GM23338 (cell line): ENCODE data around the gene AKTIP. TPM values are rescaled to one million over a fixed set of nuclear protein-coding genes. Genes with fewer than 3 reads are reported as not detected.

Source experiments
- ATAC-seq: fragments of 200-7000 bp; cut with Tn5 transposase; 3 replicates; pipeline ENCODE4 v1.9.1; 2020
- DNase-seq: peaks from one replicate; pipeline ENCODE4 v3.0.0-alpha.2; 2015; ENCODE audit warnings: low spot score
- H2AFZ ChIP-seq: fragments of 200-600 bp; sonication (generic); 2 replicates; pipeline ENCODE4 v1.8.0; 2016; ENCODE audit warnings: antibody characterized with exemption, mild to moderate bottlenecking, moderate library complexity
- H3F3A ChIP-seq: fragments of 200-600 bp; sonication (generic); replicated peaks from 2 replicates; pipeline ENCODE4 v1.8.0; 2017; ENCODE audit warnings: antibody characterized with exemption, mixed run types, low read depth
- H3K27ac ChIP-seq: fragments of 200-600 bp; sonication (generic); 2 replicates; pipeline ENCODE4 v1.6.1; 2016; ENCODE audit warnings: low read depth
- H3K27me3 ChIP-seq: fragments of 200-600 bp; sonication (generic); 2 replicates; pipeline ENCODE4 v1.8.0; 2016; ENCODE audit warnings: mild to moderate bottlenecking, mixed run types, moderate library complexity; ENCODE audit not compliant: insufficient read depth
- H3K36me3 ChIP-seq: fragments of 200-600 bp; sonication (generic); 2 replicates; pipeline ENCODE4 v1.8.0; 2016; ENCODE audit warnings: mild to moderate bottlenecking; ENCODE audit not compliant: insufficient read depth
- H3K4me1 ChIP-seq: fragments of 200-600 bp; sonication (generic); 2 replicates; pipeline ENCODE4 v1.8.0; 2016; ENCODE audit warnings: mild to moderate bottlenecking, moderate library complexity; ENCODE audit not compliant: insufficient read depth
- H3K4me2 ChIP-seq: fragments of 200-600 bp; sonication (generic); 2 replicates; pipeline ENCODE4 v1.7.1; 2017; ENCODE audit warnings: mixed run types
- H3K4me3 ChIP-seq: fragments of 200-600 bp; sonication (generic); 2 replicates; pipeline ENCODE4 v1.6.1; 2016; ENCODE audit warnings: mixed run types
- H3K79me2 ChIP-seq: fragments of 200-600 bp; sonication (generic); replicated peaks from 2 replicates; pipeline ENCODE4 v1.8.0; 2017; ENCODE audit warnings: mild to moderate bottlenecking; ENCODE audit not compliant: insufficient read depth
- H3K9me2 ChIP-seq: fragments of 200-600 bp; sonication (generic); 2 replicates; pipeline ENCODE4 v1.8.0; 2017; ENCODE audit not compliant: insufficient read depth
- H4K20me1 ChIP-seq: fragments of 200-600 bp; sonication (generic); replicated peaks from 2 replicates; pipeline ENCODE4 v1.8.0; 2017; ENCODE audit warnings: mild to moderate bottlenecking; ENCODE audit not compliant: insufficient read depth
- H3K27ac Mint-ChIP-seq: 2 replicates; pipeline ENCODE4 v1.8.0; 2020; ENCODE audit warnings: inconsistent platforms, mild to moderate bottlenecking, moderate library complexity, mixed read lengths
- H3K27me3 Mint-ChIP-seq: 3 replicates; pipeline ENCODE4 v1.8.0; 2022; ENCODE audit warnings: low read depth, mild to moderate bottlenecking, moderate library complexity, mixed read lengths, inconsistent platforms; ENCODE audit not compliant: insufficient read depth, poor library complexity
- H3K36me3 Mint-ChIP-seq: 3 replicates; pipeline ENCODE4 v1.8.0; 2021; ENCODE audit warnings: low read depth, mild to moderate bottlenecking, inconsistent platforms, moderate library complexity, mixed read lengths
- H3K4me1 Mint-ChIP-seq: 3 replicates; pipeline ENCODE4 v1.8.0; 2020; ENCODE audit warnings: mild to moderate bottlenecking, inconsistent platforms, mixed read lengths
- H3K4me3 Mint-ChIP-seq: 3 replicates; pipeline ENCODE4 v1.8.0; 2021; ENCODE audit warnings: moderate library complexity, mild to moderate bottlenecking, inconsistent platforms, mixed read lengths
- H3K9me3 Mint-ChIP-seq: 3 replicates; pipeline ENCODE4 v1.8.0; 2020; ENCODE audit warnings: moderate library complexity, mild to moderate bottlenecking, inconsistent platforms, mixed read lengths
- EZH2 ChIP-seq: fragments of 200-600 bp; sonication (generic); IDR thresholded peaks from one replicate; pipeline ENCODE4 v1.8.0; 2017; ENCODE audit warnings: antibody characterized with exemption, mild to moderate bottlenecking, low read depth; ENCODE audit not compliant: unreplicated experiment
- JUNB ChIP-seq: IDR thresholded peaks from one replicate; pipeline ENCODE4 v1.6.1; 2016; ENCODE audit warnings: antibody characterized with exemption; ENCODE audit not compliant: unreplicated experiment
- ZNF331 ChIP-seq: fragments of 250-450 bp; sonication (Bioruptor Pico); IDR thresholded peaks from 2 replicates; pipeline ENCODE4 v1.5.0; 2020; ENCODE audit warnings: low read depth, mild to moderate bottlenecking, moderate library complexity
- polyA plus RNA-seq: library from polyadenylated mRNA; unstranded; fragments of >200 nt; fragmentation: Nextera tagmentation; extraction: Ambion mirVana; gene quantifications from 2 replicates; pipeline ENCODE4 v1.2.1, GENCODE V29; 2016
- total RNA-seq: library from RNA; depleted of rRNA; stranded (reverse); fragments of >200 nt; shearing (Covaris generic); gene quantifications from 2 replicates; pipeline ENCODE4 v1.2.3, GENCODE V29; 2014
- TF ChIP-seq, protein P1 (sequence below): IDR thresholded peaks from one replicate; pipeline ENCODE4 v1.6.1; 2018; ENCODE audit warnings: antibody characterized with exemption; ENCODE audit not compliant: unreplicated experiment
- TF ChIP-seq, protein P2 (sequence below): IDR thresholded peaks from 2 replicates; pipeline ENCODE4 v1.6.1; 2016; ENCODE audit warnings: antibody characterized with exemption
- TF ChIP-seq, protein P3 (sequence below): fragments of 250-450 bp; sonication (Bioruptor Pico); IDR thresholded peaks from 2 replicates; pipeline ENCODE4 v1.5.0; 2020; ENCODE audit warnings: mild to moderate bottlenecking, moderate library complexity

The AKTIP gene
- total and polyA plus RNA-seq, 2 experiments from 2014 or later = 17.3 to 21.6 TPM

DNA sequence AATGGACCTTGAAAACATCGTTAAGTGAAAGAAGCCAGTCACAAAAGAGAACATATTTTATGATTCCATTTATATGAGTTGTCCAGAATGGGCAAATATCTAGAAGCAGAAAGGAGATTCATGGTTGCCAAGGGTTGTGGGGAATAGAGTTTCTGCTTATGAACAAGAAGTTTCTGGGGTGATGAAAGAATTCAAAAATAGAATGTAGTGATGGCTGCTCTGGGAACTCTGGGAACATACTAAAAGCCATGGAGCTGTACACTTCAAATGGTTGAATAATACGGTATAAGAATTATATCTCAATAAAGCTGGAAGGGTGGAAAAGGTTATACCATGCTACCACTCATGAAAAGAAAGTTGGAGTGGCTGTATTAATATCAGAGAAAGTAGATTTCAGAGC lies 18.5 kb downstream of the AKTIP start (continued):
- TF ChIP-seq, protein P1, sequence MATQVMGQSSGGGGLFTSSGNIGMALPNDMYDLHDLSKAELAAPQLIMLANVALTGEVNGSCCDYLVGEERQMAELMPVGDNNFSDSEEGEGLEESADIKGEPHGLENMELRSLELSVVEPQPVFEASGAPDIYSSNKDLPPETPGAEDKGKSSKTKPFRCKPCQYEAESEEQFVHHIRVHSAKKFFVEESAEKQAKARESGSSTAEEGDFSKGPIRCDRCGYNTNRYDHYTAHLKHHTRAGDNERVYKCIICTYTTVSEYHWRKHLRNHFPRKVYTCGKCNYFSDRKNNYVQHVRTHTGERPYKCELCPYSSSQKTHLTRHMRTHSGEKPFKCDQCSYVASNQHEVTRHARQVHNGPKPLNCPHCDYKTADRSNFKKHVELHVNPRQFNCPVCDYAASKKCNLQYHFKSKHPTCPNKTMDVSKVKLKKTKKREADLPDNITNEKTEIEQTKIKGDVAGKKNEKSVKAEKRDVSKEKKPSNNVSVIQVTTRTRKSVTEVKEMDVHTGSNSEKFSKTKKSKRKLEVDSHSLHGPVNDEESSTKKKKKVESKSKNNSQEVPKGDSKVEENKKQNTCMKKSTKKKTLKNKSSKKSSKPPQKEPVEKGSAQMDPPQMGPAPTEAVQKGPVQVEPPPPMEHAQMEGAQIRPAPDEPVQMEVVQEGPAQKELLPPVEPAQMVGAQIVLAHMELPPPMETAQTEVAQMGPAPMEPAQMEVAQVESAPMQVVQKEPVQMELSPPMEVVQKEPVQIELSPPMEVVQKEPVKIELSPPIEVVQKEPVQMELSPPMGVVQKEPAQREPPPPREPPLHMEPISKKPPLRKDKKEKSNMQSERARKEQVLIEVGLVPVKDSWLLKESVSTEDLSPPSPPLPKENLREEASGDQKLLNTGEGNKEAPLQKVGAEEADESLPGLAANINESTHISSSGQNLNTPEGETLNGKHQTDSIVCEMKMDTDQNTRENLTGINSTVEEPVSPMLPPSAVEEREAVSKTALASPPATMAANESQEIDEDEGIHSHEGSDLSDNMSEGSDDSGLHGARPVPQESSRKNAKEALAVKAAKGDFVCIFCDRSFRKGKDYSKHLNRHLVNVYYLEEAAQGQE = no peak

DNA sequence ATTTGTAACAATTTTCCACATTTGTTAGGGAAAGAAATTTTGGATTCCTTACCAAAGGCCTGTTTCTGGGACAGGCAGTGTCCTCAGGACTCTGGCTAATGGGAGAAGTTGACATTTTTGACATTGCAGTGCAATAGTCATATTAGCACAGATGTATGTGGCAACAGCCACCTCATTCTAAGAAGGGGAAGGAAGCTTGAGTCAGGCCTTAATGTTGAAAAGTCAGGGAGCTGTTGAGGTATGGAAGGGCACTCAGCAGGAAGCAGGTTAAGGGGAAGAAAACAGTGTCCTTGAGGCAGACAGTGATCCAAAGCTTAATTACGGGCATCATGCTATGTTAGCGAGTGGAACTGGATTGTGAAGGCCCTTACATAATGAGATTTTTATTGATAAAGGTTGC lies 20.9 kb downstream of the AKTIP start:
- H3K27ac ChIP-seq = no peak overlapping the region
- H2AFZ ChIP-seq = no peak overlapping the region
- peaks cover 8% of the 10 kb centered on the region; the same call in 1 of the 2 replicates for H4K20me1 ChIP-seq
- H3K4me3 ChIP-seq = no peak overlapping the region
- no peaks in the 10 kb centered on the region for H3F3A ChIP-seq
- no peak overlapping the region for H3K4me2 ChIP-seq
- Mint-ChIP-seq H3K27ac (no peak overlapping the region), H3K4me1 (no peaks in the 10 kb centered on the region), H3K4me3 (no peak overlapping the region), H3K27me3 (peaks cover 2% of the 10 kb centered on the region), H3K9me3 (peaks cover 15% of the 10 kb centered on the region), H3K36me3 (peaks cover 79% of the 10 kb centered on the region)
- H3K79me2 ChIP-seq = no peaks in the 10 kb centered on the region
- peaks cover 66% of the 10 kb centered on the region for H3K36me3 ChIP-seq
- H3K4me1 ChIP-seq = no peaks in the 10 kb centered on the region
- no peaks in the 10 kb centered on the region for H3K9me2 ChIP-seq
- H3K27me3 ChIP-seq = no peaks in the 10 kb centered on the region
- ATAC-seq = no peak
- TF ChIP-seq, protein P1 = no peak
- TF ChIP-seq, protein P2, sequence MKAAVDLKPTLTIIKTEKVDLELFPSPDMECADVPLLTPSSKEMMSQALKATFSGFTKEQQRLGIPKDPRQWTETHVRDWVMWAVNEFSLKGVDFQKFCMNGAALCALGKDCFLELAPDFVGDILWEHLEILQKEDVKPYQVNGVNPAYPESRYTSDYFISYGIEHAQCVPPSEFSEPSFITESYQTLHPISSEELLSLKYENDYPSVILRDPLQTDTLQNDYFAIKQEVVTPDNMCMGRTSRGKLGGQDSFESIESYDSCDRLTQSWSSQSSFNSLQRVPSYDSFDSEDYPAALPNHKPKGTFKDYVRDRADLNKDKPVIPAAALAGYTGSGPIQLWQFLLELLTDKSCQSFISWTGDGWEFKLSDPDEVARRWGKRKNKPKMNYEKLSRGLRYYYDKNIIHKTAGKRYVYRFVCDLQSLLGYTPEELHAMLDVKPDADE = no peak
- no peak for TF ChIP-seq JUNB
- TF ChIP-seq, protein P3, sequence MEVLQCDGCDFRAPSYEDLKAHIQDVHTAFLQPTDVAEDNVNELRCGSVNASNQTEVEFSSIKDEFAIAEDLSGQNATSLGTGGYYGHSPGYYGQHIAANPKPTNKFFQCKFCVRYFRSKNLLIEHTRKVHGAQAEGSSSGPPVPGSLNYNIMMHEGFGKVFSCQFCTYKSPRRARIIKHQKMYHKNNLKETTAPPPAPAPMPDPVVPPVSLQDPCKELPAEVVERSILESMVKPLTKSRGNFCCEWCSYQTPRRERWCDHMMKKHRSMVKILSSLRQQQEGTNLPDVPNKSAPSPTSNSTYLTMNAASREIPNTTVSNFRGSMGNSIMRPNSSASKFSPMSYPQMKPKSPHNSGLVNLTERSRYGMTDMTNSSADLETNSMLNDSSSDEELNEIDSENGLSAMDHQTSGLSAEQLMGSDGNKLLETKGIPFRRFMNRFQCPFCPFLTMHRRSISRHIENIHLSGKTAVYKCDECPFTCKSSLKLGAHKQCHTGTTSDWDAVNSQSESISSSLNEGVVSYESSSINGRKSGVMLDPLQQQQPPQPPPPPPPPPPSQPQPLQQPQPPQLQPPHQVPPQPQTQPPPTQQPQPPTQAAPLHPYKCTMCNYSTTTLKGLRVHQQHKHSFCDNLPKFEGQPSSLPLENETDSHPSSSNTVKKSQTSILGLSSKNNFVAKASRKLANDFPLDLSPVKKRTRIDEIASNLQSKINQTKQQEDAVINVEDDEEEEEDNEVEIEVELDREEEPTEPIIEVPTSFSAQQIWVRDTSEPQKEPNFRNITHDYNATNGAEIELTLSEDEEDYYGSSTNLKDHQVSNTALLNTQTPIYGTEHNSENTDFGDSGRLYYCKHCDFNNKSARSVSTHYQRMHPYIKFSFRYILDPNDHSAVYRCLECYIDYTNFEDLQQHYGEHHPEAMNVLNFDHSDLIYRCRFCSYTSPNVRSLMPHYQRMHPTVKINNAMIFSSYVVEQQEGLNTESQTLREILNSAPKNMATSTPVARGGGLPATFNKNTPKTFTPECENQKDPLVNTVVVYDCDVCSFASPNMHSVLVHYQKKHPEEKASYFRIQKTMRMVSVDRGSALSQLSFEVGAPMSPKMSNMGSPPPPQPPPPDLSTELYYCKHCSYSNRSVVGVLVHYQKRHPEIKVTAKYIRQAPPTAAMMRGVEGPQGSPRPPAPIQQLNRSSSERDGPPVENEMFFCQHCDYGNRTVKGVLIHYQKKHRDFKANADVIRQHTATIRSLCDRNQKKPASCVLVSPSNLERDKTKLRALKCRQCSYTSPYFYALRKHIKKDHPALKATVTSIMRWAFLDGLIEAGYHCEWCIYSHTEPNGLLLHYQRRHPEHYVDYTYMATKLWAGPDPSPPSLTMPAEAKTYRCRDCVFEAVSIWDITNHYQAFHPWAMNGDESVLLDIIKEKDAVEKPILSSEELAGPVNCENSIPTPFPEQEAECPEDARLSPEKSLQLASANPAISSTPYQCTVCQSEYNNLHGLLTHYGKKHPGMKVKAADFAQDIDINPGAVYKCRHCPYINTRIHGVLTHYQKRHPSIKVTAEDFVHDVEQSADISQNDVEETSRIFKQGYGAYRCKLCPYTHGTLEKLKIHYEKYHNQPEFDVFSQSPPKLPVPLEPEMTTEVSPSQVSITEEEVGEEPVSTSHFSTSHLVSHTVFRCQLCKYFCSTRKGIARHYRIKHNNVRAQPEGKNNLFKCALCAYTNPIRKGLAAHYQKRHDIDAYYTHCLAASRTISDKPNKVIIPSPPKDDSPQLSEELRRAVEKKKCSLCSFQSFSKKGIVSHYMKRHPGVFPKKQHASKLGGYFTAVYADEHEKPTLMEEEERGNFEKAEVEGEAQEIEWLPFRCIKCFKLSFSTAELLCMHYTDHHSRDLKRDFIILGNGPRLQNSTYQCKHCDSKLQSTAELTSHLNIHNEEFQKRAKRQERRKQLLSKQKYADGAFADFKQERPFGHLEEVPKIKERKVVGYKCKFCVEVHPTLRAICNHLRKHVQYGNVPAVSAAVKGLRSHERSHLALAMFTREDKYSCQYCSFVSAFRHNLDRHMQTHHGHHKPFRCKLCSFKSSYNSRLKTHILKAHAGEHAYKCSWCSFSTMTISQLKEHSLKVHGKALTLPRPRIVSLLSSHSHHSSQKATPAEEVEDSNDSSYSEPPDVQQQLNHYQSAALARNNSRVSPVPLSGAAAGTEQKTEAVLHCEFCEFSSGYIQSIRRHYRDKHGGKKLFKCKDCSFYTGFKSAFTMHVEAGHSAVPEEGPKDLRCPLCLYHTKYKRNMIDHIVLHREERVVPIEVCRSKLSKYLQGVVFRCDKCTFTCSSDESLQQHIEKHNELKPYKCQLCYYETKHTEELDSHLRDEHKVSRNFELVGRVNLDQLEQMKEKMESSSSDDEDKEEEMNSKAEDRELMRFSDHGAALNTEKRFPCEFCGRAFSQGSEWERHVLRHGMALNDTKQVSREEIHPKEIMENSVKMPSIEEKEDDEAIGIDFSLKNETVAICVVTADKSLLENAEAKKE (CRISPR knock-in tag) = no peak
- TF ChIP-seq ZNF331 (CRISPR knock-in tag) = no peak
- no peak for TF ChIP-seq EZH2
- no peak for DNase-seq
